GM12878 (cell line): Measurements from ENCODE around the gene VSTM2B. TPM values are rescaled to one million over a fixed set of nuclear protein-coding genes. Genes with fewer than 3 reads are reported as not detected.

Experiments
- ATAC-seq: fragments of 200-7000 bp; cut with Tn5 transposase; 3 replicates; pipeline ENCODE4 v1.9.1; 2020; ENCODE audit warnings: mild to moderate bottlenecking, moderate library complexity
- BruUV-seq: library from RNA; stranded (reverse); fragments of 400-500 nt; replicated peaks from 2 replicates; lab custom pipeline; 2021; lab: Mats Ljungman, UMichigan
- CTCF ChIA-PET: fragments of 300-600 bp; sonication (Branson Sonifier 250); formaldehyde crosslinking; extraction: SDS; loops from one replicate; lab custom pipeline; 2021; ENCODE audit warnings: inconsistent platforms; lab: Yijun Ruan, JAX
- POLR2A ChIA-PET: fragments of 350-600 bp; formaldehyde crosslinking; extraction: SDS; loops from one replicate; lab custom pipeline; 2021; ENCODE audit warnings: inconsistent platforms; lab: Charles Lee
- RAD21 ChIA-PET: fragments of 300-600 bp; sonication (Branson Sonifier 250); formaldehyde crosslinking; loops from one replicate; lab custom pipeline; 2023; ENCODE audit warnings: antibody characterized with exemption; ENCODE audit not compliant: unreplicated experiment; lab: Charles Lee
- SMC1A ChIA-PET: fragments of 300-600 bp; sonication (Branson Sonifier 250); formaldehyde crosslinking; loops from one replicate; lab custom pipeline; 2023; ENCODE audit not compliant: unreplicated experiment, uncharacterized antibody; lab: Charles Lee
- DNase-seq: peaks from one replicate; pipeline ENCODE4 v3.0.0-alpha.2; 2011; ENCODE audit warnings: low read depth, low spot score
- FAIRE-seq: peaks from 3 replicates; lab custom pipeline; 2011; peaks lifted over from hg19 to GRCh38; lab: Jason Lieb, UNC
- H2AFZ ChIP-seq: 2 replicates; pipeline ENCODE4 v1.6.0; 2011; ENCODE audit warnings: low read depth, low read length, control low read depth; ENCODE audit not compliant: control insufficient read depth
- H3K27ac ChIP-seq: 2 replicates; pipeline ENCODE4 v1.5.1; 2011; ENCODE audit warnings: control low read depth; ENCODE audit not compliant: control insufficient read depth, insufficient read depth
- H3K27me3 ChIP-seq, 2 experiments: replicated peaks in 1 of 2; 2 replicates each; pipeline versions ENCODE4 v1.6.0 to v1.6.1; 2011; ENCODE audit warnings: low read length in 1 of 2; ENCODE audit not compliant: control insufficient read depth in 2 of 2, insufficient read depth in 2 of 2
- H3K36me3 ChIP-seq, 2 experiments: 2 replicates each; pipeline ENCODE4 v1.5.1; 2011; ENCODE audit warnings: low read length in 1 of 2; ENCODE audit not compliant: control insufficient read depth in 2 of 2, insufficient read depth in 2 of 2
- H3K4me1 ChIP-seq: 2 replicates; pipeline ENCODE4 v1.6.1; 2011; ENCODE audit warnings: mild to moderate bottlenecking, low read length, moderate library complexity, mixed read lengths; ENCODE audit not compliant: control insufficient read depth, insufficient read depth
- H3K4me2 ChIP-seq: 2 replicates; pipeline ENCODE4 v1.6.0; 2011; ENCODE audit warnings: control low read depth; ENCODE audit not compliant: control insufficient read depth, insufficient read depth
- H3K4me3 ChIP-seq: fragments of 200-600 bp; sonication (generic); 2 replicates; pipeline ENCODE4 v1.5.1; 2016
- H3K79me2 ChIP-seq: 2 replicates; pipeline ENCODE4 v1.6.0; 2011; ENCODE audit warnings: low read length; ENCODE audit not compliant: control insufficient read depth, insufficient read depth
- H3K9ac ChIP-seq: 2 replicates; pipeline ENCODE4 v1.8.0; 2011; ENCODE audit warnings: low read length, control low read depth, mixed read lengths; ENCODE audit not compliant: control insufficient read depth, insufficient read depth
- H3K9me3 ChIP-seq: replicated peaks from 3 replicates; pipeline ENCODE4 v1.5.1; 2011; ENCODE audit warnings: mild to moderate bottlenecking, low read length; ENCODE audit not compliant: control insufficient read depth, insufficient read depth
- H4K20me1 ChIP-seq: 2 replicates; pipeline ENCODE4 v1.6.0; 2011; ENCODE audit not compliant: control insufficient read depth, insufficient read depth
- CHD4 ChIP-seq: fragments of 200-600 bp; sonication (generic); IDR thresholded peaks from 2 replicates; pipeline ENCODE4 v1.6.1; 2016; ENCODE audit warnings: mild to moderate bottlenecking
- LARP7 ChIP-seq: fragments of 450-650 bp; IDR thresholded peaks from 2 replicates; pipeline ENCODE4 v1.6.1; 2017; ENCODE audit warnings: mild to moderate bottlenecking
- MEF2B ChIP-seq: fragments of 450-650 bp; IDR thresholded peaks from 2 replicates; pipeline ENCODE4 v1.6.1; 2018; ENCODE audit warnings: mild to moderate bottlenecking, moderate library complexity; ENCODE audit not compliant: partially characterized antibody, poor library complexity, severe bottlenecking
- POU2F2 ChIP-seq: IDR thresholded peaks from 3 replicates; pipeline ENCODE4 v1.6.1; 2011; ENCODE audit warnings: low read depth, mild to moderate bottlenecking, low read length, borderline replicate concordance
- WRNIP1 ChIP-seq: IDR thresholded peaks from 2 replicates; pipeline ENCODE4 v1.6.1; 2011; ENCODE audit warnings: low read depth, low read length, improper control_type of control experiment, borderline replicate concordance
- WGBS: methylation state at CpG from one replicate; pipeline ENCODE4 v1.1.6; 2016; ENCODE audit warnings: low lambda C conversion rate; ENCODE audit not compliant: insufficient replicate concordance, insufficient coverage; ENCODE audit errors: missing lambda C conversion rate; 5-methylcytosine and 5-hydroxymethylcytosine counted together
- in situ Hi-C: fragments of 300-500 bp; cut with MboI; formaldehyde crosslinking; loops from 9 replicates; pipeline ENCODE4 v1.14.3; 2018; ENCODE audit warnings: mixed read lengths
- intact Hi-C: fragments of 100-400 bp; cut with micrococcal nuclease; formaldehyde crosslinking; loops from one replicate; pipeline ENCODE4 v1.14.2; 2022; ENCODE audit not compliant: unreplicated experiment
- polyA plus RNA-seq, 11 experiments: library from polyadenylated mRNA; depleted of rRNA in 4 of 11; unstranded in 6 of 11; stranded (reverse) in 5 of 11; fragments of >200 nt; fragmentation: Nextera tagmentation in 4 of 11; fragmentation: Illumina TruSeq in 1 of 11; extraction: Ambion mirVana in 4 of 11; extraction: Trizol in 1 of 11; gene quantifications; 1 replicate in 1 of 11; 2 replicates in 10 of 11; pipeline versions ENCODE4 v1.2.1 to v1.2.3, GENCODE V29; 2011 to 2016; ENCODE audit warnings: inconsistent platforms in 2 of 11, missing spikeins in 2 of 11, low read depth in 1 of 11
- total RNA-seq, 4 experiments: library from RNA; depleted of rRNA in 3 of 4; stranded (reverse); fragments of >200 nt in 3 of 4; fragmentation: Illumina TruSeq in 1 of 4; extraction: Trizol in 1 of 4; gene quantifications; 2 replicates each; pipeline versions ENCODE4 v1.2.1 to v1.2.3, GENCODE V29; 2013 to 2021
- TF ChIP-seq, protein P1 (sequence below): fragments of 450-650 bp; conservative IDR thresholded peaks from 2 replicates; pipeline ENCODE4 v1.6.1; 2017; ENCODE audit warnings: mild to moderate bottlenecking, moderate library complexity

The VSTM2B gene
- total and polyA plus RNA-seq, 10 of the 15 experiments (the other 5 are each of a cell fraction or from before 2014, with no cell fraction given), result not detected

DNA sequence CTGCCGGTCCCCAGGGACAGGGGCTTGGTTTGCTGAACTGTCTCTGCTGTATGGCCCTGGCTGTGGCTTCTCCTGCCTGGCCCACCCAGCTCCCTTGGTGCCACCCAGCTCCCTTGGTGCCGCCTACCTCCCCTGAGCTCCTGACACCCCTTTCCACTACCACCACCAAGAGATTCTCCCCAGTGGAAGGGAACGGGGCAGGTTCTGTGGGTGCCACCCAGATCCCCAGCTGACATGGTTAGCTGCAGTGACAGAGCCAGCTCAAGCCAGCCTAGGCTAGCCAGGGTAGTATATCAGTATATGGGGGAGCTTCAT lies 51.8 kb downstream of the VSTM2B start:
- H3K4me1 ChIP-seq, result peaks cover 15% of the 10 kb centered on the region
- POLR2A ChIA-PET, result no interaction called here

DNA sequence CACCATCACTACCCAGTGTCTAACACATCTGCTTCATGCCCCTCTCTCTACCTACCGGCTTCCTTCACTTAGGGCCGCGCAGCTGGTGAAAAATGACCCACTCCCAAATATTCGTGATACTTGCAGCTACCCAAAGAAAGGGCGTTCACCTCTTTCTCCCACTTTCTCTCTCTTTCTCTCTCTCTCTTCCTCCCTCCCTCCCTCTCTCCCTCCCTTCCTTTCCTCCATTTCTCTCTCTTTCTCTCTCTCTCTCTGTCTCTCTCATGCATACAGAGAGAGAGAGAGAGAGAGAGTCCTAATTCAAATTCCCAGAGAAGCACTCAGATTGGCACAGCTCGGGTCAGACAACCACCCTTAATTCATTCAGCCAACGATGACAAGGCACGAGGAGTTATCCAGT lies 52.6 kb downstream of the VSTM2B start:
- FAIRE-seq, result no peak

More for the DNA sequence above, 51.8 kb downstream of the VSTM2B start:
- Histone ChIP-seq H3K9ac (no peak overlapping the region), H4K20me1 (no peaks in the 10 kb centered on the region), H3K9me3 (no peaks in the 10 kb centered on the region; the same call in 2 of the 3 replicates), H3K27ac (peak overlapping the region; percentile 4; the same call in 1 of the 2 replicates), H3K79me2 (no peaks in the 10 kb centered on the region), H3K4me2 (0 out of 2 replicates have a peak overlapping the region, but pooled peaks have one; percentile 10), H2AFZ (no peak overlapping the region), H3K4me3 (no peak overlapping the region), H3K36me3 (no peaks in the 10 kb centered on the region), H3K27me3 (no peaks in the 10 kb centered on the region)
- ChIA-PET SMC1A (interaction anchor here (0.7 kb wide), 2 partner anchors 10 to 34 kb away, joined by 3 read pairs; no protein-coding TSS in a partner anchor), CTCF (interaction anchor here (0.5 to 1.2 kb wide), 3 partner anchors 9 to 153 kb away, joined by 3 read pairs; no protein-coding TSS in a partner anchor), RAD21 (no interaction called here)
- no TSS peak for BruUV-seq
- WGBS, result 18% methylated on average over 3 of the region's 3 CpGs
- DNase-seq, result no peak
- intact Hi-C loops, result no loop called here
- FAIRE-seq, result no peak
- TF ChIP-seq CHD4, result no peak
- TF ChIP-seq POU2F2, result no peak
- TF ChIP-seq WRNIP1, result no peak
- TF ChIP-seq MEF2B, result peak; percentile 60
- TF ChIP-seq LARP7, result no peak
- in situ Hi-C loops, result no loop called here
- ATAC-seq, result no peak

More for the DNA sequence above, 52.6 kb downstream of the VSTM2B start:
- ChIA-PET RAD21 (no interaction called here), SMC1A (interaction anchor here (0.7 kb wide), 1 partner anchor 33 kb away, joined by 3 read pairs; no protein-coding TSS in a partner anchor)
- H3K36me3 ChIP-seq, result no peaks in the 10 kb centered on the region
- H3K27ac ChIP-seq, result no peak overlapping the region
- no peaks in the 10 kb centered on the region; the same call in 2 of the 3 replicates for H3K9me3 ChIP-seq
- no TSS peak for BruUV-seq
- H3K4me1 ChIP-seq, result peaks cover 15% of the 10 kb centered on the region
- 45% methylated on average over 8 of the region's 8 CpGs for WGBS
- no peak overlapping the region for H3K9ac ChIP-seq
- TF ChIP-seq, protein P1, sequence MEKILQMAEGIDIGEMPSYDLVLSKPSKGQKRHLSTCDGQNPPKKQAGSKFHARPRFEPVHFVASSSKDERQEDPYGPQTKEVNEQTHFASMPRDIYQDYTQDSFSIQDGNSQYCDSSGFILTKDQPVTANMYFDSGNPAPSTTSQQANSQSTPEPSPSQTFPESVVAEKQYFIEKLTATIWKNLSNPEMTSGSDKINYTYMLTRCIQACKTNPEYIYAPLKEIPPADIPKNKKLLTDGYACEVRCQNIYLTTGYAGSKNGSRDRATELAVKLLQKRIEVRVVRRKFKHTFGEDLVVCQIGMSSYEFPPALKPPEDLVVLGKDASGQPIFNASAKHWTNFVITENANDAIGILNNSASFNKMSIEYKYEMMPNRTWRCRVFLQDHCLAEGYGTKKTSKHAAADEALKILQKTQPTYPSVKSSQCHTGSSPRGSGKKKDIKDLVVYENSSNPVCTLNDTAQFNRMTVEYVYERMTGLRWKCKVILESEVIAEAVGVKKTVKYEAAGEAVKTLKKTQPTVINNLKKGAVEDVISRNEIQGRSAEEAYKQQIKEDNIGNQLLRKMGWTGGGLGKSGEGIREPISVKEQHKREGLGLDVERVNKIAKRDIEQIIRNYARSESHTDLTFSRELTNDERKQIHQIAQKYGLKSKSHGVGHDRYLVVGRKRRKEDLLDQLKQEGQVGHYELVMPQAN, result no peak
- TF ChIP-seq, all 136 proteins: peak for 0
- ChIA-PET POLR2A (no interaction called here), CTCF (no interaction called here)
- H3K4me3 ChIP-seq, result no peak overlapping the region
- DNase-seq (no peak), ATAC-seq (no peak)
- no peak overlapping the region for H2AFZ ChIP-seq
- H3K79me2 ChIP-seq, result no peaks in the 10 kb centered on the region
- in situ Hi-C loops (no loop called here), intact Hi-C loops (no loop called here)
- H3K27me3 ChIP-seq, result no peaks in the 10 kb centered on the region
- no peaks in the 10 kb centered on the region for H4K20me1 ChIP-seq
- no peak overlapping the region for H3K4me2 ChIP-seq
